Measurements from ENCODE around the gene SLC29A3. TPM values are rescaled to one million over a fixed set of nuclear protein-coding genes. Genes with fewer than 3 reads are reported as not detected.

The SLC29A3 gene
- polyA plus RNA-seq, 1 of the 3 experiments (the other 2 are of a cell fraction) = 3.8 TPM

GRCh38 chr10:71388583-71389310 is 69.7 kb downstream of the SLC29A3 start (continued):
- no peak for TF ChIP-seq CTCF (IDR thresholded peaks at IDR 0.05)
- TF ChIP-seq SIN3A (IDR thresholded peaks at IDR 0.05; ENCODE audit: borderline replicate concordance, low read depth, low read length) = no peak

- no peak overlapping the region for H2AFZ ChIP-seq (ENCODE audit: low read depth)
- H3K9ac ChIP-seq = no peak overlapping the region
- CTCF ChIA-PET = interaction anchor here (0.8 to 12.3 kb wide), 12 partner anchors 9 to 487 kb away, joined by 3 to 223 read pairs (median 4); partner anchors contain the start of gene SLC29A3
- H3K9me2 ChIP-seq = no peaks in the 10 kb centered on the region
- POLR2A ChIA-PET = no interaction called here
- no peak for DNase-seq
- H3K4me1 ChIP-seq (ENCODE audit: control insufficient read depth in 1 of 2, insufficient read depth in 2 of 2, low read depth in 1 of 2, low read length in 1 of 2) = no peaks in the 10 kb centered on the region
- no peak overlapping the region for H3K4me3 ChIP-seq (ENCODE audit: low read depth in 2 of 2, low read length in 1 of 2)
- H3K9me3 ChIP-seq = no peaks in the 10 kb centered on the region
- no peaks in the 10 kb centered on the region for H3K36me3 ChIP-seq (replicated peaks in 1 of 2; ENCODE audit: control insufficient read depth in 1 of 2, insufficient read depth in 2 of 2, low read length in 1 of 2)
- 61% methylated on average over 13 of the region's 14 CpGs for WGBS (ENCODE audit: low lambda C conversion rate)
- no peaks in the 10 kb centered on the region for H3K79me2 ChIP-seq (ENCODE audit: insufficient read depth)
- TF ChIP-seq FOXM1 (IDR thresholded peaks at IDR 0.05; ENCODE audit: low read depth) = no peak
- TF ChIP-seq NFIC (IDR thresholded peaks at IDR 0.05; ENCODE audit: borderline replicate concordance) = no peak
- TF ChIP-seq TCF12 (IDR thresholded peaks at IDR 0.05) = no peak
- no peak for TF ChIP-seq NRF1 (IDR thresholded peaks at IDR 0.05; ENCODE audit: low read depth, low read length)
- TF ChIP-seq GABPA (IDR thresholded peaks at IDR 0.05; ENCODE audit: low read depth) = no peak
- no peak for TF ChIP-seq RFX5 (IDR thresholded peaks at IDR 0.05; ENCODE audit: low read length)
- no peak for TF ChIP-seq POLR2AphosphoS5 (IDR thresholded peaks at IDR 0.05; ENCODE audit: low read depth, low read length)
- TF ChIP-seq GATA2 (CRISPR knock-in tag; IDR thresholded peaks at IDR 0.05) = no peak
- TF ChIP-seq RAD21 (IDR thresholded peaks at IDR 0.05; ENCODE audit: low read length) = no peak
- TF ChIP-seq JUND (IDR thresholded peaks at IDR 0.05) = no peak
- peaks cover 38% of the 10 kb centered on the region for H3K27me3 ChIP-seq (ENCODE audit: insufficient read depth)
- H3K4me2 ChIP-seq = no peak overlapping the region
- no peaks in the 10 kb centered on the region for H3F3A ChIP-seq (replicated peaks; ENCODE audit: insufficient read depth)
- no peak overlapping the region for H3K27ac ChIP-seq (ENCODE audit: low read depth in 2 of 2, low read length in 1 of 2)
- H4K20me1 ChIP-seq (ENCODE audit: insufficient read depth) = no peaks in the 10 kb centered on the region
These were observed 70.9 kb downstream of the SLC29A3 start for GRCh38 chr10:71389768-71390460.

- Histone ChIP-seq H3K4me2 (no peak overlapping the region), H3F3A (replicated peaks; ENCODE audit: insufficient read depth) (no peaks in the 10 kb centered on the region), H3K36me3 (replicated peaks in 1 of 2; ENCODE audit: control insufficient read depth in 1 of 2, insufficient read depth in 2 of 2, low read length in 1 of 2) (no peaks in the 10 kb centered on the region), H2AFZ (ENCODE audit: low read depth) (no peak overlapping the region), H3K9me2 (no peaks in the 10 kb centered on the region), H3K27ac (ENCODE audit: low read depth in 2 of 2, low read length in 1 of 2) (no peak overlapping the region), H3K4me1 (ENCODE audit: control insufficient read depth in 1 of 2, insufficient read depth in 2 of 2, low read depth in 1 of 2, low read length in 1 of 2) (no peaks in the 10 kb centered on the region), H3K9me3 (no peaks in the 10 kb centered on the region), H3K4me3 (ENCODE audit: low read depth in 2 of 2, low read length in 1 of 2) (no peak overlapping the region), H3K79me2 (ENCODE audit: insufficient read depth) (no peaks in the 10 kb centered on the region), H4K20me1 (ENCODE audit: insufficient read depth) (no peaks in the 10 kb centered on the region), H3K27me3 (ENCODE audit: insufficient read depth) (peaks cover 43% of the 10 kb centered on the region), H3K9ac (no peak overlapping the region)
- ChIA-PET POLR2A (no interaction called here), CTCF (interaction anchor here (0.6 to 12.3 kb wide), 13 partner anchors 9 to 487 kb away, joined by 3 to 223 read pairs (median 4); partner anchors contain the start of gene SLC29A3)
- peak; percentile 41 for DNase-seq
- 57% methylated on average over 6 of the region's 10 CpGs for WGBS (ENCODE audit: low lambda C conversion rate)
- TF ChIP-seq USF2 (IDR thresholded peaks at IDR 0.05; ENCODE audit: borderline replicate concordance, low read depth, low read length) = no peak
- TF ChIP-seq RAD21 (IDR thresholded peaks at IDR 0.05; ENCODE audit: low read length) = no peak
- TF ChIP-seq FOSL2 (IDR thresholded peaks at IDR 0.05; ENCODE audit: borderline replicate concordance, low read depth) = no peak
- TF ChIP-seq EP300 (IDR thresholded peaks at IDR 0.05; ENCODE audit: borderline replicate concordance in 1 of 2, low read depth in 1 of 2, low read length in 1 of 2) = no peak
- no peak for TF ChIP-seq FOXJ3 (CRISPR knock-in tag; IDR thresholded peaks at IDR 0.05)
- TF ChIP-seq FOXM1 (IDR thresholded peaks at IDR 0.05; ENCODE audit: low read depth) = no peak
- no peak for TF ChIP-seq PBX3 (IDR thresholded peaks at IDR 0.05)
- no peak for TF ChIP-seq NRF1 (IDR thresholded peaks at IDR 0.05; ENCODE audit: low read depth, low read length)
- no peak for TF ChIP-seq USF1 (IDR thresholded peaks at IDR 0.05; ENCODE audit: borderline replicate concordance, low read depth)
- TF ChIP-seq MAX (IDR thresholded peaks at IDR 0.05; ENCODE audit: low read depth) = no peak
- no peak for TF ChIP-seq MXI1 (IDR thresholded peaks at IDR 0.05; ENCODE audit: low read depth, low read length)
- TF ChIP-seq JUND (IDR thresholded peaks at IDR 0.05) = no peak
These were observed 71.4 kb downstream of the SLC29A3 start for GRCh38 chr10:71390461-71390835.

Data from SK-N-SH (cell line).